Measurements from ENCODE around the gene DNASE1L1. TPM values are rescaled to one million over a fixed set of nuclear protein-coding genes. Genes with fewer than 3 reads are reported as not detected.
A peak's percentile ranks its signal among the peaks of the same experiment; 100 is the strongest.

DNASE1L1 gene
- 29.8 TPM in 2 replicates for total RNA-seq (2014; rRNA removed)
- percentile 62 among the genes with signal in this experiment for Bru-seq, nascent RNA
- percentile 63 among the genes with signal in this experiment for BruChase-seq, experiment 1, labeled RNA remaining after a 6-hour chase
- BruChase-seq, experiment 2, labeled RNA remaining after a 2-hour chase = percentile 60 among the genes with signal in this experiment
- long read RNA-seq, transcript DNASE1L1-203 (8 exons, 2,110 nt) = major isoform, 16 of 36 reads
- long read RNA-seq, partial matches to known transcripts = 2 of 36 reads
- long read RNA-seq, other reads (novel, unspliced or antisense) = 11 of 36 reads

GRCh38 chrX:154409222-154409871 lies at the start of gene DNASE1L1:
Gene DNASE1L1 (minus strand): TSS chrX:154409254. CDS start chrX:154405568, 3,686 bp downstream.
- H3K27ac ChIP-seq (ENCODE audit: low read length) = peak within 1 kb of the TSS; percentile 78
- H3F3A ChIP-seq (ENCODE audit: low read length, unreplicated experiment) = no peaks in the 10 kb centered on the region
- intact Hi-C loops (cut with micrococcal nuclease) = no loop called here
- H3K9ac ChIP-seq (ENCODE audit: low read length) = peak within 1 kb of the TSS; percentile 79
- no peak for TF ChIP-seq EZH2phosphoT487 (IDR thresholded peaks at IDR 0.05; ENCODE audit: borderline replicate concordance, low read length)
- TF ChIP-seq EZH2 (IDR thresholded peaks at IDR 0.05; ENCODE audit: low read length, unreplicated experiment) = no peak
- no peak for TF ChIP-seq CTCF (conservative IDR thresholded peaks at IDR 0.05; ENCODE audit: low read depth, low read length)
- ATAC-seq = peak; percentile 83
- POLR2A ChIA-PET (ENCODE audit: unreplicated experiment) = interaction anchor here (0.6 to 0.7 kb wide), 3 partner anchors 80 to 132 kb away, joined by 4 to 5 read pairs (median 5); no protein-coding TSS in a partner anchor
- H2AFZ ChIP-seq (ENCODE audit: low read length) = peak within 1 kb of the TSS; percentile 79
- no peaks in the 10 kb centered on the region for H3K36me3 ChIP-seq (ENCODE audit: low read depth, low read length)
- no TSS peak for BruUV-seq (replicated peaks)
- peak within 1 kb of the TSS; percentile 75 for H3K4me3 ChIP-seq (ENCODE audit: low read length)
- peak; percentile 91 for DNase-seq
- CTCF ChIA-PET = interaction anchor here (0.6 to 0.7 kb wide), 2 partner anchors 9 to 34 kb away, joined by 3 to 5 read pairs; no protein-coding TSS in a partner anchor
- H3K4me1 ChIP-seq (ENCODE audit: insufficient read depth, low read length) = peaks cover 26% of the 10 kb centered on the region
- no peaks in the 10 kb centered on the region for H3K27me3 ChIP-seq (ENCODE audit: low read length)
- no peaks in the 10 kb centered on the region for H3K9me3 ChIP-seq (ENCODE audit: low read length)
- peak within 1 kb of the TSS; percentile 96 for H3K4me2 ChIP-seq (ENCODE audit: low read length)
- H4K20me1 ChIP-seq (ENCODE audit: low read length) = no peaks in the 10 kb centered on the region
- H3K9me2 ChIP-seq (replicated peaks; ENCODE audit: low read length) = no peaks in the 10 kb centered on the region
- peaks cover 24% of the 10 kb centered on the region for H3K79me2 ChIP-seq (ENCODE audit: low read length)

- BruUV-seq (replicated peaks) = TSS peak; percentile 37
- H3K4me3 ChIP-seq (ENCODE audit: low read length) = peak within 1 kb of the TSS; percentile 82
- ChIA-PET CTCF (interaction anchor here (0.6 kb wide), 1 partner anchor 33 kb away, joined by 3 read pairs; no protein-coding TSS in a partner anchor), POLR2A (ENCODE audit: unreplicated experiment) (interaction anchor here (0.6 to 0.8 kb wide), 3 partner anchors 24 to 78 kb away, joined by 4 to 11 read pairs (median 6); partner anchors contain the start of gene ATP6AP1)
- TF ChIP-seq EZH2 (IDR thresholded peaks at IDR 0.05; ENCODE audit: low read length, unreplicated experiment) (no peak), EZH2phosphoT487 (IDR thresholded peaks at IDR 0.05; ENCODE audit: borderline replicate concordance, low read length) (no peak), CTCF (conservative IDR thresholded peaks at IDR 0.05; ENCODE audit: low read depth, low read length) (no peak)
- peak within 1 kb of the TSS; percentile 96 for H3K4me2 ChIP-seq (ENCODE audit: low read length)
- H3K9ac ChIP-seq (ENCODE audit: low read length) = peak within 1 kb of the TSS; percentile 61
- H3K4me1 ChIP-seq (ENCODE audit: insufficient read depth, low read length) = no peaks in the 10 kb centered on the region
- H4K20me1 ChIP-seq (ENCODE audit: low read length) = no peaks in the 10 kb centered on the region
- peak within 1 kb of the TSS; percentile 70 for H2AFZ ChIP-seq (ENCODE audit: low read length)
- no peak within 1 kb of the TSS for H3K27ac ChIP-seq (ENCODE audit: low read length)
- peak; percentile 64 for ATAC-seq
- peak; percentile 46 for DNase-seq
- H3K9me2 ChIP-seq (replicated peaks; ENCODE audit: low read length) = no peaks in the 10 kb centered on the region
- intact Hi-C loops (cut with micrococcal nuclease) = loop anchor here (10.0 kb wide), 1 partner anchor 64 kb away; the partner anchor contains the start of gene RPL10
- no peaks in the 10 kb centered on the region for H3F3A ChIP-seq (ENCODE audit: low read length, unreplicated experiment)
- H3K27me3 ChIP-seq (ENCODE audit: low read length) = no peaks in the 10 kb centered on the region
- peaks cover 17% of the 10 kb centered on the region for H3K79me2 ChIP-seq (ENCODE audit: low read length)
- no peaks in the 10 kb centered on the region for H3K9me3 ChIP-seq (ENCODE audit: low read length)
- H3K36me3 ChIP-seq (ENCODE audit: low read depth, low read length) = no peaks in the 10 kb centered on the region
These were observed 49.3 kb upstream of the DNASE1L1 start, which contains the start of gene PLXNA3 for GRCh38 chrX:154458116-154458953. Gene PLXNA3 (plus strand): TSS chrX:154458281. CDS start chrX:154460184, 1,903 bp downstream.
